HUES64 (cell line): ENCODE measurements around the gene ANTXRL.
"Not testable (repeated sequence)": the region's sequence is repeated elsewhere in the genome, so short reads cannot be mapped to it uniquely, and the experiment has no call there.

Experiments used
- H3K27ac ChIP-seq: 2 replicates; pipeline ENCODE4 v1.7.0; 2013; ENCODE audit warnings: low read depth, low read length, inconsistent platforms
- H3K27me3 ChIP-seq: 2 replicates; pipeline ENCODE4 v1.6.1; 2013; ENCODE audit warnings: mild to moderate bottlenecking, low read length; ENCODE audit not compliant: insufficient read depth
- H3K36me3 ChIP-seq: 2 replicates; pipeline ENCODE4 v1.6.1; 2013; ENCODE audit warnings: mild to moderate bottlenecking, low read length; ENCODE audit not compliant: insufficient read depth
- H3K4me1 ChIP-seq: 2 replicates; pipeline ENCODE4 v1.6.1; 2013; ENCODE audit warnings: mild to moderate bottlenecking, low read length, moderate library complexity; ENCODE audit not compliant: insufficient read depth
- H3K4me3 ChIP-seq: 2 replicates; pipeline ENCODE4 v1.5.1; 2013; ENCODE audit warnings: mild to moderate bottlenecking, low read length, moderate library complexity
- H3K9ac ChIP-seq: 2 replicates; pipeline ENCODE4 v1.6.1; 2013; ENCODE audit warnings: mild to moderate bottlenecking, low read depth, low read length
- H3K9me3 ChIP-seq: 2 replicates; pipeline ENCODE4 v1.6.1; 2013; ENCODE audit warnings: low read depth, low read length; ENCODE audit not compliant: insufficient read depth
- WGBS: fragments of 150-250, 120-280 bp; methylation state at CpG from one replicate; pipeline ENCODE4 v1.1.7; 2013; ENCODE audit warnings: missing lambda C conversion rate; 5-methylcytosine and 5-hydroxymethylcytosine counted together

Gene ANTXRL

GRCh38 chr10:46306516-46307184, 19.9 kb downstream of the ANTXRL start:
- H3K27ac ChIP-seq = no peak overlapping the region
- H3K36me3 ChIP-seq = no peaks in the 10 kb centered on the region
- no peaks in the 10 kb centered on the region for H3K4me1 ChIP-seq
- WGBS = 91% methylated on average over 5 of the region's 5 CpGs
- no peak overlapping the region for H3K4me3 ChIP-seq
- H3K27me3 ChIP-seq = no peaks in the 10 kb centered on the region
- no peak overlapping the region for H3K9ac ChIP-seq
- no peaks in the 10 kb centered on the region for H3K9me3 ChIP-seq

- no peaks in the 10 kb centered on the region for H3K9me3 ChIP-seq
- 91% methylated on average over 10 of the region's 10 CpGs for WGBS
- H3K4me3 ChIP-seq = no peak overlapping the region
- no peak overlapping the region for H3K27ac ChIP-seq
- H3K9ac ChIP-seq = no peak overlapping the region
- H3K4me1 ChIP-seq = no peaks in the 10 kb centered on the region
- H3K27me3 ChIP-seq = no peaks in the 10 kb centered on the region
- H3K36me3 ChIP-seq = no peaks in the 10 kb centered on the region
These were observed 20.7 kb downstream of the ANTXRL start for GRCh38 chr10:46307281-46308112.

GRCh38 chr10:46308113-46308415, 21.3 kb downstream of the ANTXRL start:
- H3K9ac ChIP-seq = no peak overlapping the region
- no peaks in the 10 kb centered on the region for H3K27me3 ChIP-seq
- H3K4me3 ChIP-seq = no peak overlapping the region
- no peak overlapping the region for H3K27ac ChIP-seq
- H3K4me1 ChIP-seq = no peaks in the 10 kb centered on the region
- H3K36me3 ChIP-seq = no peaks in the 10 kb centered on the region
- no peaks in the 10 kb centered on the region for H3K9me3 ChIP-seq
- 93% methylated on average over 3 of the region's 4 CpGs for WGBS

GRCh38 chr10:46308666-46309450, 22.1 kb downstream of the ANTXRL start:
- H3K36me3 ChIP-seq = no peaks in the 10 kb centered on the region
- 95% methylated on average over 21 of the region's 21 CpGs for WGBS
- no peak overlapping the region for H3K27ac ChIP-seq
- no peaks in the 10 kb centered on the region for H3K9me3 ChIP-seq
- no peaks in the 10 kb centered on the region for H3K27me3 ChIP-seq
- H3K4me3 ChIP-seq = no peak overlapping the region
- no peak overlapping the region for H3K9ac ChIP-seq
- H3K4me1 ChIP-seq = no peaks in the 10 kb centered on the region

- H3K4me3 ChIP-seq = no peak overlapping the region
- no peaks in the 10 kb centered on the region for H3K9me3 ChIP-seq
- no peaks in the 10 kb centered on the region for H3K4me1 ChIP-seq
- no peaks in the 10 kb centered on the region for H3K27me3 ChIP-seq
- no peak overlapping the region for H3K9ac ChIP-seq
- H3K27ac ChIP-seq = no peak overlapping the region
- no peaks in the 10 kb centered on the region for H3K36me3 ChIP-seq
- WGBS = 95% methylated on average over 9 of the region's 9 CpGs
These were observed 22.8 kb downstream of the ANTXRL start for GRCh38 chr10:46309511-46310142.

- Histone ChIP-seq H3K27me3 (no peaks in the 10 kb centered on the region), H3K4me3 (no peak overlapping the region), H3K27ac (no peak overlapping the region), H3K9me3 (no peaks in the 10 kb centered on the region), H3K4me1 (no peaks in the 10 kb centered on the region), H3K36me3 (no peaks in the 10 kb centered on the region), H3K9ac (no peak overlapping the region)
- 98% methylated on average over 4 of the region's 4 CpGs for WGBS
These were observed 23.3 kb downstream of the ANTXRL start for GRCh38 chr10:46310143-46310514.

- Histone ChIP-seq H3K4me3 (no peak overlapping the region), H3K4me1 (no peaks in the 10 kb centered on the region), H3K9me3 (no peaks in the 10 kb centered on the region), H3K27ac (no peak overlapping the region), H3K27me3 (no peaks in the 10 kb centered on the region), H3K9ac (no peak overlapping the region), H3K36me3 (no peaks in the 10 kb centered on the region)
- WGBS = 83% methylated on average over 6 of the region's 6 CpGs
These were observed 24.1 kb downstream of the ANTXRL start for GRCh38 chr10:46310851-46311250.

GRCh38 chr10:46311501-46311951, 24.7 kb downstream of the ANTXRL start:
- H3K4me3 ChIP-seq = no peak overlapping the region
- H3K27ac ChIP-seq = no peak overlapping the region
- 78% methylated on average over 3 of the region's 7 CpGs for WGBS
- no peaks in the 10 kb centered on the region for H3K36me3 ChIP-seq
- H3K4me1 ChIP-seq = no peaks in the 10 kb centered on the region
- H3K9ac ChIP-seq = no peak overlapping the region
- no peaks in the 10 kb centered on the region for H3K27me3 ChIP-seq
- H3K9me3 ChIP-seq = no peaks in the 10 kb centered on the region

GRCh38 chr10:46311961-46312431, 25.2 kb downstream of the ANTXRL start:
- not testable (repeated sequence) for H3K4me3 ChIP-seq, H3K4me1 ChIP-seq, H3K9me3 ChIP-seq, H3K36me3 ChIP-seq, H3K27ac ChIP-seq, H3K9ac ChIP-seq, H3K27me3 ChIP-seq
- 87% methylated on average over 8 of the region's 9 CpGs for WGBS

GRCh38 chr10:46312953-46313352, 26.2 kb downstream of the ANTXRL start:
- WGBS = 88% methylated on average over 3 of the region's 3 CpGs
- no peak overlapping the region for H3K27ac ChIP-seq
- no peak overlapping the region for H3K9ac ChIP-seq
- no peaks in the 10 kb centered on the region for H3K27me3 ChIP-seq
- no peaks in the 10 kb centered on the region for H3K36me3 ChIP-seq
- H3K4me3 ChIP-seq = no peak overlapping the region
- no peaks in the 10 kb centered on the region for H3K9me3 ChIP-seq
- no peaks in the 10 kb centered on the region for H3K4me1 ChIP-seq

GRCh38 chr10:46314071-46314470, 27.3 kb downstream of the ANTXRL start:
- Histone ChIP-seq H3K27me3 (no peaks in the 10 kb centered on the region), H3K9ac (no peak overlapping the region), H3K4me3 (no peak overlapping the region), H3K27ac (no peak overlapping the region), H3K36me3 (no peaks in the 10 kb centered on the region), H3K4me1 (no peaks in the 10 kb centered on the region), H3K9me3 (no peaks in the 10 kb centered on the region)
- WGBS = 92% methylated on average over 8 of the region's 8 CpGs
